IMR-90 (cell line): Measurements from ENCODE around the gene SLC4A8. TPM values are rescaled to one million over a fixed set of nuclear protein-coding genes. Genes with fewer than 3 reads are reported as not detected.

Experiments
- ATAC-seq: fragments of 200-7000 bp; cut with Tn5 transposase; 2 replicates; pipeline ENCODE4 v1.9.1; 2020; ENCODE audit warnings: low read depth, mild to moderate bottlenecking, moderate library complexity
- BruUV-seq: library from RNA; stranded (reverse); fragments of 400-500 nt; replicated peaks from 2 replicates; lab custom pipeline; 2021; lab: Mats Ljungman, UMichigan
- CTCF ChIA-PET: fragments of 300-600 bp; formaldehyde crosslinking; extraction: SDS; loops from one replicate; lab custom pipeline; 2021; ENCODE audit warnings: antibody characterized with exemption; lab: Yijun Ruan, JAX
- POLR2A ChIA-PET: fragments of 300-600 bp; sonication (Branson Sonifier 250); formaldehyde crosslinking; loops from one replicate; lab custom pipeline; 2022; ENCODE audit warnings: antibody characterized with exemption; ENCODE audit not compliant: unreplicated experiment; lab: Charles Lee
- DNase-seq: peaks from one replicate; pipeline ENCODE4 v3.0.0; 2013
- H2AFZ ChIP-seq: replicated peaks from 2 replicates; pipeline ENCODE3; 2013; ENCODE audit warnings: low read length, mild to moderate bottlenecking; ENCODE audit not compliant: poor library complexity
- H2AK5ac ChIP-seq: 2 replicates; pipeline ENCODE4 v1.6.1; 2013; ENCODE audit warnings: low read depth, low read length, inconsistent platforms
- H2AK9ac ChIP-seq: replicated peaks from 2 replicates; pipeline ENCODE3; 2013; ENCODE audit warnings: mild to moderate bottlenecking, low read depth, low read length, moderate library complexity; ENCODE audit not compliant: poor library complexity
- H2BK120ac ChIP-seq: 2 replicates; pipeline ENCODE4 v1.6.1; 2013; ENCODE audit warnings: low read depth, low read length, inconsistent platforms
- H2BK15ac ChIP-seq: 3 replicates; pipeline ENCODE4 v1.6.1; 2013; ENCODE audit warnings: low read depth, low read length, inconsistent platforms
- H2BK20ac ChIP-seq: 2 replicates; pipeline ENCODE4 v1.6.1; 2013; ENCODE audit warnings: low read depth, mild to moderate bottlenecking, inconsistent platforms, low read length, moderate library complexity
- H2BK5ac ChIP-seq: 2 replicates; pipeline ENCODE4 v1.6.1; 2013; ENCODE audit warnings: mild to moderate bottlenecking, low read depth, low read length, inconsistent platforms; ENCODE audit not compliant: poor library complexity, severe bottlenecking
- H3K14ac ChIP-seq: replicated peaks from 2 replicates; pipeline ENCODE4 v1.6.1; 2013; ENCODE audit warnings: low read depth, low read length, inconsistent platforms
- H3K18ac ChIP-seq: 2 replicates; pipeline ENCODE4 v1.6.1; 2013; ENCODE audit warnings: low read depth, low read length, control low read depth
- H3K23ac ChIP-seq: 2 replicates; pipeline ENCODE4 v1.6.1; 2013; ENCODE audit warnings: low read depth, low read length, inconsistent platforms
- H3K27ac ChIP-seq: 2 replicates; pipeline ENCODE4 v1.5.1; 2013; ENCODE audit warnings: mild to moderate bottlenecking, control low read depth, low read length; ENCODE audit not compliant: insufficient read depth
- H3K27me3 ChIP-seq: 2 replicates; pipeline ENCODE4 v1.6.1; 2013; ENCODE audit warnings: low read length; ENCODE audit not compliant: control insufficient read depth, insufficient read depth
- H3K36me3 ChIP-seq: 2 replicates; pipeline ENCODE4 v1.6.1; 2013; ENCODE audit warnings: low read length, mixed read lengths; ENCODE audit not compliant: control insufficient read depth, insufficient read depth
- H3K4ac ChIP-seq: 2 replicates; pipeline ENCODE4 v1.6.1; 2013; ENCODE audit warnings: low read depth, low read length, inconsistent platforms
- H3K4me1 ChIP-seq: 2 replicates; pipeline ENCODE4 v1.6.1; 2013; ENCODE audit warnings: low read length, mixed read lengths; ENCODE audit not compliant: control insufficient read depth, insufficient read depth
- H3K4me2 ChIP-seq: 2 replicates; pipeline ENCODE4 v1.6.1; 2013; ENCODE audit warnings: low read depth, mild to moderate bottlenecking, control low read depth, low read length, moderate library complexity
- H3K4me3 ChIP-seq: 2 replicates; pipeline ENCODE4 v1.5.1; 2013; ENCODE audit warnings: low read depth, mild to moderate bottlenecking, control low read depth, low read length, moderate library complexity; ENCODE audit not compliant: insufficient read depth
- H3K56ac ChIP-seq: 2 replicates; pipeline ENCODE4 v1.6.1; 2013; ENCODE audit warnings: low read length, inconsistent platforms; ENCODE audit not compliant: insufficient read depth; ENCODE audit errors: extremely low read depth
- H3K79me1 ChIP-seq, 2 experiments: 2 replicates each; pipeline ENCODE4 v1.6.1; 2013; ENCODE audit warnings: low read length in 2 of 2, inconsistent platforms in 1 of 2, low read depth in 1 of 2
- H3K9ac ChIP-seq: 2 replicates; pipeline ENCODE4 v1.6.1; 2013; ENCODE audit warnings: low read depth, low read length, control low read depth
- H3K9me1 ChIP-seq: 2 replicates; pipeline ENCODE4 v1.6.1; 2013; ENCODE audit warnings: low read length, inconsistent platforms; ENCODE audit not compliant: insufficient read depth
- H3K9me3 ChIP-seq: 2 replicates; pipeline ENCODE4 v1.6.1; 2013; ENCODE audit warnings: low read length; ENCODE audit not compliant: control insufficient read depth, insufficient read depth
- H4K20me1 ChIP-seq: 2 replicates; pipeline ENCODE4 v1.6.1; 2013; ENCODE audit warnings: low read length, inconsistent platforms; ENCODE audit not compliant: insufficient read depth
- H4K5ac ChIP-seq: 2 replicates; pipeline ENCODE4 v1.6.1; 2013; ENCODE audit warnings: mild to moderate bottlenecking, low read depth, low read length, control low read depth
- H4K8ac ChIP-seq, 2 experiments: 2 replicates each; pipeline ENCODE4 v1.6.1; 2013; ENCODE audit warnings: low read depth in 2 of 2, low read length in 2 of 2, control low read depth in 1 of 2, inconsistent platforms in 1 of 2
- H4K91ac ChIP-seq: 2 replicates; pipeline ENCODE4 v1.6.1; 2013; ENCODE audit warnings: low read depth, low read length, inconsistent platforms; ENCODE audit not compliant: insufficient read depth
- BHLHE40 ChIP-seq: fragments of 150-350 bp; IDR thresholded peaks from 2 replicates; pipeline ENCODE4 v1.6.1; 2016; ENCODE audit warnings: mild to moderate bottlenecking, low read depth, low read length
- CEBPB ChIP-seq: IDR thresholded peaks from 2 replicates; pipeline ENCODE4 v1.6.1; 2012; ENCODE audit warnings: low read depth, low read length, improper control_type of control experiment
- CHD1 ChIP-seq: IDR thresholded peaks from 2 replicates; pipeline ENCODE4 v1.6.1; 2012; ENCODE audit warnings: low read depth, low read length, improper control_type of control experiment
- CTCF ChIP-seq: conservative IDR thresholded peaks from 2 replicates; pipeline ENCODE4 v1.5.1; 2012; ENCODE audit warnings: mild to moderate bottlenecking, low read depth, low read length, improper control_type of control experiment
- ELK1 ChIP-seq: fragments of 150-350 bp; IDR thresholded peaks from 2 replicates; pipeline ENCODE4 v1.6.1; 2016; ENCODE audit warnings: low read depth, mild to moderate bottlenecking, low read length, moderate library complexity, borderline replicate concordance
- FOS ChIP-seq: fragments of 150-350 bp; IDR thresholded peaks from 2 replicates; pipeline ENCODE4 v1.6.1; 2016; ENCODE audit warnings: low read depth, low read length
- MAFK ChIP-seq: IDR thresholded peaks from 2 replicates; pipeline ENCODE4 v1.6.1; 2012; ENCODE audit warnings: low read depth, low read length, improper control_type of control experiment
- MAZ ChIP-seq: IDR thresholded peaks from 2 replicates; pipeline ENCODE4 v1.6.1; 2012; ENCODE audit warnings: low read depth, mild to moderate bottlenecking, low read length, improper control_type of control experiment, moderate library complexity, borderline replicate concordance
- NFE2L2 ChIP-seq: fragments of 150-350 bp; IDR thresholded peaks from 2 replicates; pipeline ENCODE4 v1.6.1; 2016; ENCODE audit warnings: low read depth, mild to moderate bottlenecking, low read length
- POLR2A ChIP-seq: IDR thresholded peaks from 2 replicates; pipeline ENCODE4 v1.6.1; 2012; ENCODE audit warnings: mild to moderate bottlenecking, low read depth, low read length
- RAD21 ChIP-seq: IDR thresholded peaks from 2 replicates; pipeline ENCODE4 v1.6.1; 2012; ENCODE audit warnings: low read length, improper control_type of control experiment
- RCOR1 ChIP-seq: IDR thresholded peaks from 2 replicates; pipeline ENCODE4 v1.6.1; 2012; ENCODE audit warnings: mild to moderate bottlenecking, low read length, improper control_type of control experiment; ENCODE audit not compliant: insufficient replicate concordance
- SMC3 ChIP-seq: fragments of 150-350 bp; IDR thresholded peaks from 2 replicates; pipeline ENCODE4 v1.6.1; 2016; ENCODE audit warnings: low read depth, mild to moderate bottlenecking, antibody characterized with exemption, low read length, moderate library complexity
- USF2 ChIP-seq: fragments of 150-350 bp; IDR thresholded peaks from 2 replicates; pipeline ENCODE4 v1.6.1; 2017; ENCODE audit warnings: mild to moderate bottlenecking, antibody characterized with exemption, low read length, low read depth
- WGBS, 2 experiments: methylation state at CpG; one replicate each; pipeline versions ENCODE4 v1.1.5 to v1.1.7; 2013; ENCODE audit warnings: missing lambda C conversion rate in 2 of 2; ENCODE audit not compliant: insufficient read length in 1 of 2; ENCODE audit errors: extremely low coverage in 2 of 2; 5-methylcytosine and 5-hydroxymethylcytosine counted together
- dilution Hi-C: fragments of 300-500 bp; cut with HindIII; formaldehyde crosslinking; loops from one replicate; pipeline ENCODE4 v1.14.3; 2018; ENCODE audit warnings: low sequenced_read_pairs; ENCODE audit not compliant: unreplicated experiment
- in situ Hi-C: fragments of 300-500 bp; cut with MboI; formaldehyde crosslinking; loops from 3 replicates; pipeline ENCODE4 v1.14.3; 2019; ENCODE audit warnings: low sequenced_read_pairs, inconsistent platforms, mixed read lengths
- intact Hi-C: fragments of 100-400 bp; cut with micrococcal nuclease; formaldehyde crosslinking; loops from 2 replicates; pipeline ENCODE4 v1.10.0; 2022
- polyA plus RNA-seq, 3 experiments: library from polyadenylated mRNA; depleted of rRNA; stranded (reverse); fragments of >200 nt; gene quantifications; 2 replicates each; pipeline ENCODE4 v1.2.3, GENCODE V29; 2012; ENCODE audit warnings: low replicate concordance in 1 of 3
- total RNA-seq: library from RNA; depleted of rRNA; stranded (reverse); fragments of >200 nt; gene quantifications from 2 replicates; pipeline ENCODE4 v1.2.3, GENCODE V29; 2012

The SLC4A8 gene
- total and polyA plus RNA-seq, 2 of the 4 experiments (the other 2 are of a cell fraction), result 3.1 to 5.2 TPM

- CTCF ChIA-PET, result interaction anchor here (0.6 kb wide), 1 partner anchor 45 kb away, joined by 3 read pairs; no protein-coding TSS in a partner anchor
- Histone ChIP-seq H3K27me3 (no peaks in the 10 kb centered on the region), H2AK5ac (peak overlapping the region; percentile 81), H3K14ac (peak overlapping the region; percentile 38; the same call in 1 of the 2 replicates), H2AK9ac (peak overlapping the region; percentile 94), H4K20me1 (no peaks in the 10 kb centered on the region), H2BK15ac (peak overlapping the region; percentile 88; the same call in 2 of the 3 replicates), H3K56ac (peak overlapping the region; percentile 39; the same call in 1 of the 2 replicates), H3K4me1 (peaks cover 18% of the 10 kb centered on the region), H3K18ac (0 out of 2 replicates have a peak overlapping the region, but pooled peaks have one; percentile 19), H2BK5ac (peak overlapping the region; percentile 73), H4K91ac (peak overlapping the region; percentile 72), H4K5ac (peak overlapping the region; percentile 2; the same call in 1 of the 2 replicates), H3K4me2 (no peak overlapping the region), H3K79me1 (peaks cover 0 to 27% of the 10 kb centered on the region in 2 experiments; a peak in 2 of 4 replicates), H3K9ac (no peak overlapping the region), H2BK120ac (peak overlapping the region; percentile 78), H3K9me3 (no peaks in the 10 kb centered on the region), H3K9me1 (peaks cover 27% of the 10 kb centered on the region), H3K4me3 (no peak overlapping the region), H3K36me3 (no peaks in the 10 kb centered on the region), H4K8ac (peak overlapping the region; percentile 27 to 80; a peak in 3 of 4 replicates), H2AFZ (peak overlapping the region; percentile 80), H3K23ac (peak overlapping the region; percentile 21), H3K4ac (peak overlapping the region; percentile 69), H2BK20ac (peak overlapping the region; percentile 89), H3K27ac (peak overlapping the region; percentile 6; the same call in 1 of the 2 replicates)
- no TSS peak for BruUV-seq
- intact Hi-C loops, result no loop called here
- in situ Hi-C loops, result no loop called here
- dilution Hi-C loops, result no loop called here
- POLR2A ChIA-PET, result interaction anchor here (0.6 kb wide), 1 partner anchor 1744 kb away, joined by 5 read pairs; no protein-coding TSS in a partner anchor
- WGBS, 2 experiments, result 0% methylated on average over 1 of the region's 2 CpGs; no CpG with 5 or more reads in 1 of the 2 experiments
- ATAC-seq (peak; percentile 50), DNase-seq (peak; percentile 93)
- TF ChIP-seq USF2, result peak; percentile 61
- no peak for TF ChIP-seq RAD21
- no peak for TF ChIP-seq POLR2A
- peak; percentile 41; the same call in 1 of the 2 replicates for TF ChIP-seq MAZ
- TF ChIP-seq FOS, result peak; percentile 53; the same call in 1 of the 2 replicates
- no peak for TF ChIP-seq SMC3
- TF ChIP-seq CHD1, result no peak
- TF ChIP-seq ELK1, result no peak
- TF ChIP-seq NFE2L2, result no peak
- no peak for TF ChIP-seq CTCF
- no peak for TF ChIP-seq CEBPB
- TF ChIP-seq RCOR1, result peak; percentile 83
- TF ChIP-seq BHLHE40, result no peak
- peak; percentile 69 for TF ChIP-seq MAFK
Measured at GRCh38 chr12:51389302-51389999, 35.2 kb upstream of the SLC4A8 start.
